HepG2 (cell line): Measurements from ENCODE around the gene BRD2. TPM values are rescaled to one million over a fixed set of nuclear protein-coding genes. Genes with fewer than 3 reads are reported as not detected.

Experiments
- ATAC-seq: fragments of 200-7000 bp; cut with Tn5 transposase; 3 replicates; pipeline ENCODE4 v1.9.1; 2020; ENCODE audit warnings: mild to moderate bottlenecking, moderate library complexity
- BruUV-seq: library from RNA; stranded (reverse); fragments of 400-500 nt; replicated peaks from 2 replicates; lab custom pipeline; 2021; lab: Mats Ljungman, UMichigan
- CTCF ChIA-PET: fragments of 300-600 bp; formaldehyde crosslinking; extraction: SDS; loops from one replicate; lab custom pipeline; 2021; ENCODE audit warnings: low total read pairs, inconsistent platforms, low intra/inter-chr PET ratio; lab: Yijun Ruan, JAX
- POLR2A ChIA-PET: fragments of 350-600 bp; sonication (Branson Sonifier 250); formaldehyde crosslinking; loops from one replicate; lab custom pipeline; 2020; ENCODE audit warnings: antibody characterized with exemption, inconsistent platforms; lab: Yijun Ruan, JAX
- DNase-seq: peaks from one replicate; pipeline ENCODE4 v3.0.0-alpha.2; 2015; ENCODE audit warnings: low spot score
- FAIRE-seq: peaks from 3 replicates; lab custom pipeline; 2011; peaks lifted over from hg19 to GRCh38; lab: Jason Lieb, UNC
- H2AFZ ChIP-seq: one replicate; pipeline ENCODE4 v1.6.1; 2011; ENCODE audit warnings: low read length, inconsistent platforms
- H3K27ac ChIP-seq: fragments of 300-600 bp; 3 replicates; pipeline ENCODE4 v1.8.0; 2011; ENCODE audit warnings: mixed run types, mild to moderate bottlenecking, mixed read lengths, low read length, inconsistent platforms; ENCODE audit not compliant: insufficient read depth; ENCODE audit errors: extremely low read length
- H3K27me3 ChIP-seq, 2 experiments: fragments of 200-600 bp in 1 of 2; 2 replicates in 1 of 2; 3 replicates in 1 of 2; pipeline versions ENCODE4 v1.6.0 to v1.8.0; 2011; ENCODE audit warnings: low read length in 2 of 2, mild to moderate bottlenecking in 2 of 2, moderate library complexity in 2 of 2, inconsistent platforms in 1 of 2; ENCODE audit not compliant: insufficient read depth in 2 of 2, control insufficient read depth in 1 of 2
- H3K36me3 ChIP-seq, 2 experiments: fragments of 200-600 bp in 1 of 2; replicated peaks in 1 of 2; 2 replicates in 1 of 2; 3 replicates in 1 of 2; pipeline versions ENCODE4 v1.5.1 to v1.8.0; 2011; ENCODE audit warnings: low read length in 2 of 2, inconsistent platforms in 1 of 2; ENCODE audit not compliant: insufficient read depth in 2 of 2, control insufficient read depth in 1 of 2
- H3K4me1 ChIP-seq: 2 replicates; pipeline ENCODE4 v1.5.1; 2012; ENCODE audit warnings: low read length, inconsistent platforms; ENCODE audit not compliant: insufficient read depth
- H3K4me2 ChIP-seq: 2 replicates; pipeline ENCODE4 v1.6.0; 2011; ENCODE audit warnings: low read depth, low read length, inconsistent platforms
- H3K4me3 ChIP-seq, 3 experiments: fragments of 200-600 bp in 1 of 3; sonication (generic), shearing (Covaris generic) in 1 of 3; replicated peaks in 1 of 3; 2 replicates each; pipeline ENCODE4 v1.5.1; 2011 to 2016; ENCODE audit warnings: low read length in 3 of 3, inconsistent platforms in 2 of 3, low read depth in 2 of 3, mild to moderate bottlenecking in 2 of 3, control low read depth in 1 of 3, mixed read lengths in 1 of 3; ENCODE audit not compliant: insufficient read depth in 1 of 3
- H3K79me2 ChIP-seq: one replicate; pipeline ENCODE4 v1.6.1; 2011; ENCODE audit warnings: low read length, inconsistent platforms; ENCODE audit not compliant: insufficient read depth
- H3K9ac ChIP-seq: 2 replicates; pipeline ENCODE4 v1.6.0; 2011; ENCODE audit warnings: mild to moderate bottlenecking, low read depth, low read length, inconsistent platforms; ENCODE audit not compliant: insufficient read depth
- H3K9me3 ChIP-seq: 2 replicates; pipeline ENCODE4 v1.5.1; 2012; ENCODE audit warnings: mild to moderate bottlenecking, low read length
- H4K20me1 ChIP-seq: 2 replicates; pipeline ENCODE4 v1.6.0; 2011; ENCODE audit warnings: inconsistent platforms, mild to moderate bottlenecking, low read length, moderate library complexity; ENCODE audit not compliant: insufficient read depth
- FOXK2 ChIP-seq: fragments of 450-650 bp; IDR thresholded peaks from 2 replicates; pipeline ENCODE4 v1.6.1; 2016
- GFI1 ChIP-seq: sonication (generic); formaldehyde crosslinking; IDR thresholded peaks from 2 replicates; pipeline ENCODE4 v1.5.0; 2020; ENCODE audit warnings: missing genetic modification reagents, mild to moderate bottlenecking, borderline replicate concordance
- HNRNPL ChIP-seq: fragments of 200-400 bp; formaldehyde crosslinking; IDR thresholded peaks from 2 replicates; pipeline ENCODE4 v1.6.1; 2017; ENCODE audit warnings: mild to moderate bottlenecking, low read depth, low read length
- MAF1 ChIP-seq: sonication (generic); formaldehyde crosslinking; IDR thresholded peaks from 2 replicates; pipeline ENCODE4 v1.5.0; 2020; ENCODE audit warnings: missing genetic modification reagents, borderline replicate concordance
- MAFG ChIP-seq: sonication (generic); formaldehyde crosslinking; IDR thresholded peaks from 2 replicates; pipeline ENCODE4 v1.5.1; 2020; ENCODE audit warnings: mild to moderate bottlenecking, missing genetic modification reagents
- PAX8 ChIP-seq: sonication (generic); formaldehyde crosslinking; IDR thresholded peaks from 2 replicates; pipeline ENCODE4 v1.8.0; 2022; ENCODE audit warnings: mild to moderate bottlenecking, missing genetic modification reagents, borderline replicate concordance
- PLRG1 ChIP-seq: fragments of 450-650 bp; conservative IDR thresholded peaks from 2 replicates; pipeline ENCODE4 v1.6.1; 2016
- POLR2AphosphoS2 ChIP-seq: IDR thresholded peaks from 2 replicates; pipeline ENCODE4 v1.6.1; 2011; ENCODE audit warnings: low read depth, low read length, improper control_type of control experiment
- RELA ChIP-seq: sonication (generic); formaldehyde crosslinking; IDR thresholded peaks from 2 replicates; pipeline ENCODE4 v1.4.0; 2020; ENCODE audit warnings: missing genetic modification reagents
- SP2 ChIP-seq: sonication (generic); formaldehyde crosslinking; IDR thresholded peaks from 2 replicates; pipeline ENCODE4 v1.5.1; 2020; ENCODE audit warnings: mild to moderate bottlenecking, missing genetic modification reagents
- TARDBP ChIP-seq: sonication (generic); formaldehyde crosslinking; IDR thresholded peaks from 2 replicates; pipeline ENCODE4 v1.8.0; 2022; ENCODE audit warnings: mild to moderate bottlenecking, missing genetic modification reagents
- ZBTB14 ChIP-seq: sonication (generic); formaldehyde crosslinking; IDR thresholded peaks from 2 replicates; pipeline ENCODE4 v1.4.0; 2020; ENCODE audit warnings: missing genetic modification reagents
- ZC3H13 ChIP-seq: sonication (generic); formaldehyde crosslinking; IDR thresholded peaks from 2 replicates; pipeline ENCODE4 v1.8.1; 2023; ENCODE audit warnings: mild to moderate bottlenecking, missing genetic modification reagents, moderate library complexity
- ZFY ChIP-seq: sonication (generic); formaldehyde crosslinking; IDR thresholded peaks from 2 replicates; pipeline ENCODE4 v1.4.0; 2020; ENCODE audit warnings: missing genetic modification reagents
- ZNF10 ChIP-seq: sonication (generic); formaldehyde crosslinking; IDR thresholded peaks from 2 replicates; pipeline ENCODE4 v1.4.0; 2020; ENCODE audit warnings: mild to moderate bottlenecking, low read depth, missing genetic modification reagents, borderline replicate concordance
- ZNF124 ChIP-seq: sonication (generic); formaldehyde crosslinking; IDR thresholded peaks from 2 replicates; pipeline ENCODE4 v1.4.0; 2020; ENCODE audit warnings: missing genetic modification reagents
- ZNF549 ChIP-seq: sonication (generic); formaldehyde crosslinking; IDR thresholded peaks from 2 replicates; pipeline ENCODE4 v1.5.0; 2020; ENCODE audit warnings: missing genetic modification reagents
- ZNF670 ChIP-seq: sonication (generic); formaldehyde crosslinking; IDR thresholded peaks from 2 replicates; pipeline ENCODE4 v1.8.0; 2022; ENCODE audit warnings: mild to moderate bottlenecking, missing genetic modification reagents, borderline replicate concordance
- ZNF839 ChIP-seq: sonication (generic); formaldehyde crosslinking; IDR thresholded peaks from 2 replicates; pipeline ENCODE4 v1.4.0; 2020; ENCODE audit warnings: missing genetic modification reagents, mild to moderate bottlenecking, borderline replicate concordance
- ZNF878 ChIP-seq: sonication (generic); formaldehyde crosslinking; IDR thresholded peaks from 2 replicates; pipeline ENCODE4 v1.8.1; 2023; ENCODE audit warnings: mild to moderate bottlenecking, missing genetic modification reagents, moderate library complexity
- ZSCAN30 ChIP-seq: sonication (generic); formaldehyde crosslinking; IDR thresholded peaks from 2 replicates; pipeline ENCODE4 v1.5.0; 2020; ENCODE audit warnings: mild to moderate bottlenecking, missing genetic modification reagents
- WGBS: methylation state at CpG from one replicate; pipeline ENCODE4 v1.1.6; 2017; ENCODE audit warnings: low lambda C conversion rate; 5-methylcytosine and 5-hydroxymethylcytosine counted together
- in situ Hi-C: cut with HindIII; loops from 2 replicates; pipeline ENCODE4 v1.10.0; 2017; ENCODE audit warnings: low pct_unique_long_range_greater_than_20kb; ENCODE audit not compliant: extremely low pct_ligation_motif_present
- intact Hi-C: fragments of 100-400 bp; cut with micrococcal nuclease; formaldehyde crosslinking; loops from one replicate; pipeline ENCODE4 v1.10.0; 2022; ENCODE audit not compliant: unreplicated experiment
- polyA plus RNA-seq, 8 experiments: library from polyadenylated mRNA; depleted of rRNA in 3 of 8; stranded (reverse) in 7 of 8; unstranded in 1 of 8; fragments of >200 nt; fragmentation: Illumina TruSeq in 4 of 8; extraction: Trizol in 4 of 8; gene quantifications; 2 replicates each; pipeline versions ENCODE4 v1.2.1 to v1.2.3, GENCODE V29; 2011 to 2016; ENCODE audit warnings: low read depth in 4 of 8, missing spikeins in 1 of 8, mixed read lengths in 1 of 8; ENCODE audit not compliant: insufficient read depth in 1 of 8
- total RNA-seq, 5 experiments: library from RNA; depleted of rRNA; stranded (reverse); fragments of >200 nt; fragmentation: Illumina TruSeq; extraction: Trizol; gene quantifications; 2 replicates each; pipeline ENCODE4 v1.2.3, GENCODE V29; 2016; ENCODE audit warnings: low read depth in 1 of 5
- TF ChIP-seq, protein P1 (sequence below): IDR thresholded peaks from 2 replicates; pipeline ENCODE4 v1.6.1; 2016; ENCODE audit warnings: low read depth, control low read depth

Gene BRD2
- total and polyA plus RNA-seq, 2 of the 13 experiments (the other 11 are each of a cell fraction or from before 2014, with no cell fraction given) = 143 to 202 TPM

DNA sequence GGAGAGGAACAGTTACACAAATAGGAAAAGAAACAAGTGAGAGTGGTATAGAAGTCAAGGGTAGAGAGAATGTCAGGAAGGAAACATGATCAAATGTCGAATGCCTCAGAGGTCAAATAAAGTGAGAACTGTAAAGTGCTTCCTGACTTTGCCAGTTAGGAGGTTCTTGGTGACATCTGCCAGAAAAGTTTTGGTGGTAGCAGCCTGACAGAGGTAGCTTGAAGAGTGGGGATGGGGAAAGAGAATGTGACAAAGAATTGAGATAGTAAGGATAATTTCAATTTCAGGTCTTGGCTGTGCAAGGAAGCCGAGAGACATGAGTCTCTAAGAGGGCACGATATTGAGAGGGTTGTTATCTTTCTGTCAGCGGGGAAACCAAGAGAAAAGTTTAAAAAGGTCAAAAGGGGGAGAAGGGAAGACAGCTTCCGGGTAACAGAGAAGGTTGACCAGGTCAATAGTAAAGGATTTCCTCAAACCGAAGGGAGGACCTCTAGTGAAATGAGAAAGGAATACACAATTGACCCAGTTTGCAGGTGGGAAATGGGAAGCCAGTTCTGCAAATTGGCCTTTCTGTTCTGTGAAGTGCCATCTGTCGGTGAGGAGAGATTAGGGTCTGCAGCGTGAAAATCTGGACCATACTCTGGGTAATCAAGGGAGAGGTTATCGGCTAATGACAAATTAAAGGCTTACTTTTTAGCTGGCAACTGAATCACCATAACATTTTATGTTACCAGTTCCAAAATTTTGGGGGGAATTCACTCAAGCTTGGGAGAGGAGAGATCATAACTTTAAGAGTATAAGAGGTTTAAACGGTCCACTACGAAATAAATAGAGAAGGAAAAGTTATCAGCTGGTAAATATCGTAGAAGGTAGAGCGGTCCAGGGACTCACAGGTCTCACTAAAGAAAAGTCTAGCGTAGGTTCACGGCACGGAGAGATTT lies 973 bp upstream of the BRD2 start:
- in situ Hi-C loops = loop anchor here (25.0 kb wide), 1 partner anchor 1055 kb away; the partner anchor contains the start of gene ZBTB12
- H3K4me3 ChIP-seq = peak overlapping the region; percentile 75 to 96 (median 78)
- H3K36me3 ChIP-seq = peaks cover 0 to 1% of the 10 kb centered on the region in 2 experiments; a peak in 2 of 5 replicates
- H3K9me3 ChIP-seq = no peaks in the 10 kb centered on the region
- H2AFZ ChIP-seq = no peak overlapping the region
- H4K20me1 ChIP-seq = peaks cover 4% of the 10 kb centered on the region
- peak; percentile 87 for DNase-seq
- ATAC-seq = peak; percentile 2; the same call in 2 of the 3 replicates
- peak overlapping the region; percentile 100 for H3K9ac ChIP-seq
- H3K27me3 ChIP-seq = no peaks in the 10 kb centered on the region; a peak in 1 of 5 replicates
- H3K27ac ChIP-seq = peak overlapping the region; percentile 99
- CTCF ChIA-PET = interaction anchor here (1.3 to 2.1 kb wide), 2 partner anchors 15 to 34 kb away, joined by 3 to 12 read pairs; partner anchors contain the start of gene HLA-DMA
- POLR2A ChIA-PET = interaction anchor here (0.7 to 10.5 kb wide), 6 partner anchors 14 to 350 kb away, joined by 3 to 305 read pairs (median 68); partner anchors contain the start of genes HLA-DMA, PSMB9, TAP1 and ZBTB22
- H3K4me2 ChIP-seq = peak overlapping the region; percentile 93
- no TSS peak for BruUV-seq
- peaks cover 43% of the 10 kb centered on the region for H3K79me2 ChIP-seq
- H3K4me1 ChIP-seq = peaks cover 39% of the 10 kb centered on the region
- FAIRE-seq = peak; percentile 93
- 3% methylated on average over 16 of the region's 16 CpGs for WGBS
- intact Hi-C loops = loop anchor here (5.0 kb wide), 1 partner anchor 80 kb away; no protein-coding TSS in a partner anchor
- TF ChIP-seq, protein P1, sequence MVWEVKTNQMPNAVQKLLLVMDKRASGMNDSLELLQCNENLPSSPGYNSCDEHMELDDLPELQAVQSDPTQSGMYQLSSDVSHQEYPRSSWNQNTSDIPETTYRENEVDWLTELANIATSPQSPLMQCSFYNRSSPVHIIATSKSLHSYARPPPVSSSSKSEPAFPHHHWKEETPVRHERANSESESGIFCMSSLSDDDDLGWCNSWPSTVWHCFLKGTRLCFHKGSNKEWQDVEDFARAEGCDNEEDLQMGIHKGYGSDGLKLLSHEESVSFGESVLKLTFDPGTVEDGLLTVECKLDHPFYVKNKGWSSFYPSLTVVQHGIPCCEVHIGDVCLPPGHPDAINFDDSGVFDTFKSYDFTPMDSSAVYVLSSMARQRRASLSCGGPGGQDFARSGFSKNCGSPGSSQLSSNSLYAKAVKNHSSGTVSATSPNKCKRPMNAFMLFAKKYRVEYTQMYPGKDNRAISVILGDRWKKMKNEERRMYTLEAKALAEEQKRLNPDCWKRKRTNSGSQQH (CRISPR knock-in tag) = no peak; the same call in 1 of the 2 replicates
- TF ChIP-seq ZNF549 (CRISPR knock-in tag) = 0 out of 2 replicates have a peak, but pooled peaks have one; percentile 15
- 0 out of 2 replicates have a peak, but pooled peaks have one; percentile 26 for TF ChIP-seq ZNF670 (CRISPR knock-in tag)
- no peak for TF ChIP-seq ZSCAN30 (CRISPR knock-in tag)
- TF ChIP-seq PAX8 (CRISPR knock-in tag) = no peak
- TF ChIP-seq FOXK2 = no peak
- TF ChIP-seq ZBTB14 = no peak
- no peak for TF ChIP-seq SP2 (CRISPR knock-in tag)
- TF ChIP-seq PLRG1 = no peak
- peak; percentile 1; the same call in 1 of the 2 replicates for TF ChIP-seq ZNF878 (CRISPR knock-in tag)
- no peak for TF ChIP-seq ZFY
- no peak for TF ChIP-seq ZNF839 (CRISPR knock-in tag)
- TF ChIP-seq HNRNPL = no peak
- no peak for TF ChIP-seq ZC3H13
- TF ChIP-seq MAFG (CRISPR knock-in tag) = no peak
- TF ChIP-seq ZNF124 (CRISPR knock-in tag) = 0 out of 2 replicates have a peak, but pooled peaks have one; percentile 14
- no peak for TF ChIP-seq GFI1
- no peak; the same call in 1 of the 2 replicates for TF ChIP-seq TARDBP (CRISPR knock-in tag)
- TF ChIP-seq POLR2AphosphoS2 = no peak
- TF ChIP-seq MAF1 = no peak
- TF ChIP-seq ZNF10 = no peak
- no peak for TF ChIP-seq RELA (CRISPR knock-in tag)
